SU-DHL-6 (cell line): ENCODE measurements around the gene ALDH1L2.

Experiments used
- H2AFZ ChIP-seq: fragments of 200-600 bp; sonication (generic); 2 replicates; pipeline ENCODE4 v1.6.1; 2014; ENCODE audit warnings: low read depth, mild to moderate bottlenecking, moderate library complexity, mixed read lengths, antibody characterized with exemption, low read length; ENCODE audit not compliant: severe bottlenecking
- H3F3A ChIP-seq: fragments of 200-600 bp; shearing (Covaris generic); 2 replicates; pipeline ENCODE4 v1.6.0; 2016; ENCODE audit warnings: antibody characterized with exemption, mild to moderate bottlenecking; ENCODE audit not compliant: insufficient read depth
- H3K27ac ChIP-seq: fragments of 200-600 bp; sonication (generic); 2 replicates; pipeline ENCODE4 v1.5.1; 2016; ENCODE audit warnings: low read depth, mild to moderate bottlenecking, low read length, moderate library complexity, mixed read lengths
- H3K27me3 ChIP-seq: fragments of 200-600 bp; sonication (generic), shearing (Covaris generic); 2 replicates; pipeline ENCODE4 v1.6.0; 2014; ENCODE audit warnings: mild to moderate bottlenecking, low read length
- H3K36me3 ChIP-seq: fragments of 200-600 bp; sonication (generic); 2 replicates; pipeline ENCODE4 v1.6.1; 2014; ENCODE audit warnings: mild to moderate bottlenecking, low read length, mixed read lengths
- H3K4me2 ChIP-seq: fragments of 300-600, 200-600 bp; shearing (Covaris generic), sonication (generic); 2 replicates; pipeline ENCODE4 v1.6.0; 2014; ENCODE audit warnings: low read length, low read depth, mild to moderate bottlenecking; ENCODE audit not compliant: poor library complexity, severe bottlenecking
- H3K4me3 ChIP-seq: fragments of 200-600 bp; sonication (generic); 2 replicates; pipeline ENCODE4 v1.5.1; 2014; ENCODE audit warnings: antibody characterized with exemption, low read length, mild to moderate bottlenecking, mixed read lengths; ENCODE audit not compliant: insufficient read depth, poor library complexity, severe bottlenecking
- H3K79me2 ChIP-seq: fragments of 200-600 bp; sonication (generic); 2 replicates; pipeline ENCODE4 v1.6.1; 2014; ENCODE audit warnings: mild to moderate bottlenecking, low read length, moderate library complexity; ENCODE audit not compliant: insufficient read depth
- H3K9ac ChIP-seq: fragments of 200-600 bp; sonication (generic); 2 replicates; pipeline ENCODE4 v1.7.0; 2014; ENCODE audit warnings: mild to moderate bottlenecking, low read length
- H3K9me2 ChIP-seq: fragments of 200-600 bp; sonication (generic); replicated peaks from 2 replicates; pipeline ENCODE4 v1.6.1; 2014; ENCODE audit warnings: low read length; ENCODE audit not compliant: insufficient read depth
- H3K9me3 ChIP-seq: fragments of 200-600 bp; sonication (generic); 2 replicates; pipeline ENCODE4 v1.6.1; 2014; ENCODE audit warnings: low read length, mixed read lengths; ENCODE audit not compliant: insufficient read depth
- H4K20me1 ChIP-seq: fragments of 200-600 bp; sonication (generic); 2 replicates; pipeline ENCODE4 v1.6.1; 2014; ENCODE audit warnings: low read depth, mild to moderate bottlenecking, antibody characterized with exemption, low read length, moderate library complexity, mixed read lengths
- CTCF ChIP-seq: fragments of 200-600 bp; sonication (generic); IDR thresholded peaks from one replicate; pipeline ENCODE4 v1.5.1; 2017; ENCODE audit warnings: antibody characterized with exemption, mild to moderate bottlenecking, low read length, moderate library complexity; ENCODE audit not compliant: insufficient read depth, poor library complexity, severe bottlenecking
- EZH2phosphoT487 ChIP-seq: fragments of 200-600 bp; sonication (generic), shearing (Covaris generic); conservative IDR thresholded peaks from 2 replicates; pipeline ENCODE4 v1.6.1; 2018; ENCODE audit warnings: mild to moderate bottlenecking, antibody characterized with exemption, low read length, moderate library complexity, mixed read lengths

ALDH1L2 gene

GRCh38 chr12:104973250-104973649 is 111.0 kb downstream of the ALDH1L2 start:
- H3K79me2 ChIP-seq, result no peaks in the 10 kb centered on the region
- H3K27ac ChIP-seq, result no peak overlapping the region
- H3K4me3 ChIP-seq, result no peak overlapping the region
- no peaks in the 10 kb centered on the region for H3K9me3 ChIP-seq
- no peaks in the 10 kb centered on the region for H3K36me3 ChIP-seq
- no peak overlapping the region for H2AFZ ChIP-seq
- H3K9ac ChIP-seq, result no peak overlapping the region
- TF ChIP-seq CTCF (no peak), EZH2phosphoT487 (no peak)
- H3K27me3 ChIP-seq, result no peaks in the 10 kb centered on the region
- H4K20me1 ChIP-seq, result no peaks in the 10 kb centered on the region
- H3K4me2 ChIP-seq, result no peak overlapping the region
- no peaks in the 10 kb centered on the region for H3K9me2 ChIP-seq
- H3F3A ChIP-seq, result no peaks in the 10 kb centered on the region

- Histone ChIP-seq H3K9me3 (no peaks in the 10 kb centered on the region), H3K9ac (no peak overlapping the region), H3F3A (no peaks in the 10 kb centered on the region), H4K20me1 (no peaks in the 10 kb centered on the region), H3K9me2 (no peaks in the 10 kb centered on the region), H3K36me3 (no peaks in the 10 kb centered on the region), H3K4me2 (no peak overlapping the region), H2AFZ (no peak overlapping the region), H3K79me2 (no peaks in the 10 kb centered on the region), H3K27me3 (no peaks in the 10 kb centered on the region), H3K4me3 (no peak overlapping the region), H3K27ac (no peak overlapping the region)
- no peak for TF ChIP-seq EZH2phosphoT487
- no peak for TF ChIP-seq CTCF
Measured at GRCh38 chr12:104971306-104971705, 113.0 kb downstream of the ALDH1L2 start.
